ENCODE data around the gene RBM39. TPM values are rescaled to one million over a fixed set of nuclear protein-coding genes. Genes with fewer than 3 reads are reported as not detected.

The RBM39 gene
- total and polyA plus RNA-seq, 2 of the 13 experiments (the other 11 are each of a cell fraction or from before 2014, with no cell fraction given) = 788 to 920 TPM

- TF ChIP-seq UBTF (CRISPR knock-in tag; IDR thresholded peaks at IDR 0.05) = peak; percentile 84
- TF ChIP-seq ZFP90 (CRISPR knock-in tag; IDR thresholded peaks at IDR 0.05; ENCODE audit: borderline replicate concordance) = peak; percentile 64; the same call in 1 of the 2 replicates
- peak; percentile 100 for TF ChIP-seq ZGPAT (CRISPR knock-in tag; IDR thresholded peaks at IDR 0.05)
- TF ChIP-seq SP1 (IDR thresholded peaks at IDR 0.05) = peak; percentile 100
- peak; percentile 85 for TF ChIP-seq SP1 (CRISPR knock-in tag; IDR thresholded peaks at IDR 0.05)
- peak; percentile 59 for TF ChIP-seq SP5 (CRISPR knock-in tag; IDR thresholded peaks at IDR 0.05; ENCODE audit: borderline replicate concordance, low read depth)
- TF ChIP-seq HNRNPH1 (optimal IDR thresholded peaks at IDR 0.05; ENCODE audit: low read depth, low read length) = peak; percentile 96
- TF ChIP-seq ZSCAN22 (CRISPR knock-in tag; IDR thresholded peaks at IDR 0.05) = peak; percentile 71; the same call in 1 of the 2 replicates
- TF ChIP-seq ATM (IDR thresholded peaks at IDR 0.05; ENCODE audit: borderline replicate concordance) = no peak
- peak; percentile 95 for TF ChIP-seq ZMAT3 (CRISPR knock-in tag; conservative IDR thresholded peaks at IDR 0.05)
- TF ChIP-seq TERF1 (CRISPR knock-in tag; IDR thresholded peaks at IDR 0.05) = 0 out of 2 replicates have a peak, but pooled peaks have one; percentile 79
- no peak for TF ChIP-seq GRHL1 (CRISPR knock-in tag; conservative IDR thresholded peaks at IDR 0.05)
- peak; percentile 95 for TF ChIP-seq PITX1 (CRISPR knock-in tag; IDR thresholded peaks at IDR 0.05)
- TF ChIP-seq FOXA1 (IDR thresholded peaks at IDR 0.05) = no peak
- peak; percentile 85 for TF ChIP-seq FOXA1 (CRISPR knock-in tag; IDR thresholded peaks at IDR 0.05)
- TF ChIP-seq GABPA (IDR thresholded peaks at IDR 0.05; ENCODE audit: low read depth, low read length) = no peak
- peak; percentile 86 for TF ChIP-seq GABPA (CRISPR knock-in tag; IDR thresholded peaks at IDR 0.05; ENCODE audit: low read depth)
- peak; percentile 49 for TF ChIP-seq TIGD3 (CRISPR knock-in tag; IDR thresholded peaks at IDR 0.05; ENCODE audit: borderline replicate concordance)
- peak; percentile 99 for TF ChIP-seq ZBTB25 (CRISPR knock-in tag; IDR thresholded peaks at IDR 0.05)
- TF ChIP-seq CENPT (CRISPR knock-in tag; IDR thresholded peaks at IDR 0.05; ENCODE audit: low read depth) = peak; percentile 96; the same call in 1 of the 2 replicates
- TF ChIP-seq GATA4 (IDR thresholded peaks at IDR 0.05; ENCODE audit: borderline replicate concordance, low read depth) = peak; percentile 72
Observed at GRCh38 chr20:35741892-35742740, at the start of gene RBM39 (continued).
